G401 (cell line): ENCODE results near the gene SULT1C3. TPM values are rescaled to one million over a fixed set of nuclear protein-coding genes. Genes with fewer than 3 reads are reported as not detected.

Experiments
- DNase-seq: peaks from one replicate; pipeline ENCODE4 v3.0.0-alpha.2; 2015; ENCODE audit warnings: low spot score
- in situ Hi-C: cut with HindIII; loops from 2 replicates; pipeline ENCODE4 v1.10.0; 2016; ENCODE audit warnings: low sequenced_read_pairs, mixed read lengths
- total RNA-seq: library from RNA; depleted of rRNA; stranded (reverse); fragments of >200 nt; shearing (Covaris generic); gene quantifications from 2 replicates; pipeline ENCODE4 v1.2.3, GENCODE V29; 2014; rRNA removed

SULT1C3 gene
- not detected in 2 replicates for total RNA-seq

GRCh38 chr2:108239786-108240185 lies at the start of gene SULT1C3:
TSS of gene SULT1C3 (plus strand) at chr2:108239968. CDS start at chr2:108247195, 7,227 bp downstream.
- in situ Hi-C loops: no loop called here
- DNase-seq: no peak

- in situ Hi-C loops: no loop called here
- DNase-seq: no peak
Measured at GRCh38 chr2:108193251-108193650, 46.5 kb upstream of the SULT1C3 start.

DNA sequence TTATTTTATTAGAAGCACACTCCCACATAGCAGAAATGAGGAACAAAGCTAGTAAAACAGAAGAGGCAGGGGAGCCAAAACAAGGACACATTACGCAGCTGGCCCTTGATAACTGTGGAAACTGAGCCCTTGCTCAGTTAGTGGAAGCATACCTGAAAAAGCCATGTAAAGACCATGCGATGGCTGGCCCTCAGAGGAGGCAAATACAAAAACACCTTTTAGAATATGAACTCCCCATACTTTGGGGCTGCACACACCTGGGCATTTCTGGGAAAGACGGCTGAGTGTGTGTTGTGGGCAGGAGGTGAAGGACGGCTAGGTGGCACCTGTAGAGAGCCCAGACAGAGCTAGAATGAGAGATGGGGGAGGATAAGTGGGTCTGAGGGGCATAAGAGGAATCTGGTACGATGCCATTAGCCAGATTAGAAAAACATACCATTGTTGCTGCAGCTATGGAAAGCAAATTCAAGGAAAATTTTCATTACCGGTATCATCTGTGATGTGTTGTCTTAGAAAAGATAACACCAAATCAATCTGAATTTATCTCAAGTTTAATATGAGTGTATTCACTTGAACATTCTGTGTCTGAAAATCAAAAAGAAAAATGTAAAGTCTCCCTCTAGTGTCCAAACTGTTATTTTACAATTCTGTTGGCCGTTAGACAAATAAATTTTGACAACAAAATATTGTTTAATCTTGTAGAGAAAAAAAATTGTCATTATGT lies 45.2 kb upstream of the SULT1C3 start:
- in situ Hi-C loops: no loop called here
- DNase-seq: no peak

GRCh38 chr2:108195133-108195439 lies 44.7 kb upstream of the SULT1C3 start:
- no peak for DNase-seq
- in situ Hi-C loops: no loop called here

DNA sequence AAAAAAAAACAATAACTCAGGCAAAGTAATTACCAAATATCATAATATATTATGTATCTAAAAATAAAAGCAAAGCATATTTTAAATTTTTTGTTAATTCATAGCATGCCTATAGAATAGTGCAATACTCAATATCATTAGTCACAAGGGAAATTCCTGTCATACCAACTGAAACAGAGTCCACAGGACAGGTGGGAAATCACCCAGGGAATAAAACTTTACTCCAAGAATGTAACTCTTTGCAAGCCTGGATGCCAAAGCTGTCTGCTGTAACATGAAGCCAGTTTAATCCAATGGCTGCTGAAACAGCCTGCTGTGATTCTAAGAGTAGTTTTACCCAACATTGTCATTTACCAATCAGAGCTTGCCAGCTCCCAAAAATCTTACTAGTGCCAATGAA lies 40.0 kb upstream of the SULT1C3 start:
- in situ Hi-C loops: no loop called here
- no peak for DNase-seq

DNA sequence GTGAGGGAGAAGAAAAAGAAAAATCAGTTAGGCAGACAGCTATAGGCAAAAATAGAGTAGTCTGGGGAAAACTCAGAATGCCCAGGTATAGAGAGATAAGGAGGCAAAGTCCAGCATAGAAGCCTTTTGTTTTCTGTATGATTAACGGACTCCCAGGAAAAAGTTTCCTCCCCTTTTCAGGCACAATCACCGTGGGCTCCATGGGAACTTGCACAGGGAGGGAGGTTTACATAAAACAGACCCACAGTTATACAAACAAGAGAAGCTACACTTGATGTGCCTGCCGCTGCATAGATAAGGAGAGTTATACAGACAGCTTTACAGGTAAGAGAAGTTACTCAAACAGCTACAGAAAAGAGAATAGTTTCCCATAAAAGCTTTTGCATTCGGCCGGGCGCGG lies 39.2 kb upstream of the SULT1C3 start:
- in situ Hi-C loops: no loop called here
- DNase-seq: no peak

- in situ Hi-C loops: no loop called here
- DNase-seq: no peak
Measured at GRCh38 chr2:108212671-108213070, 27.1 kb upstream of the SULT1C3 start.

GRCh38 chr2:108215794-108216211 lies 24.0 kb upstream of the SULT1C3 start:
- in situ Hi-C loops: no loop called here
- DNase-seq: peak; percentile 5

DNA sequence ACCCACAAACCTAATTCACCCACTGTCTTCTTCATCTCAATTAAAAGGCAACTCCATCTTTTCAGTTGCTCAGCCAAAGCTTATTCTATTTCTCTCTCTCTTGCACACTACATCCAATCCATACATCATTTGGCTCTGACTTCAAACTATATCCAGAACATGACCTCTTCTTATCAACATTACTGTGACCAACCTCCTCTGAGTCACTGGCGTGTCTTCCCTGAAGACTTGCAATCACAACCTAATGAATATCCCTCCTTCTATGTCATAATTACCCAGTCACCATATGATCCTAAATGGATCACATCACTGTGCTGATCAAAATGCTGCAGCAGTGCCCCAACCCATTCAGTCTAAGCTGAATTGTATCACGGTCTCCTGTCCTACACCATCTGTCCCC lies 22.6 kb upstream of the SULT1C3 start:
- DNase-seq: no peak
- in situ Hi-C loops: no loop called here

DNA sequence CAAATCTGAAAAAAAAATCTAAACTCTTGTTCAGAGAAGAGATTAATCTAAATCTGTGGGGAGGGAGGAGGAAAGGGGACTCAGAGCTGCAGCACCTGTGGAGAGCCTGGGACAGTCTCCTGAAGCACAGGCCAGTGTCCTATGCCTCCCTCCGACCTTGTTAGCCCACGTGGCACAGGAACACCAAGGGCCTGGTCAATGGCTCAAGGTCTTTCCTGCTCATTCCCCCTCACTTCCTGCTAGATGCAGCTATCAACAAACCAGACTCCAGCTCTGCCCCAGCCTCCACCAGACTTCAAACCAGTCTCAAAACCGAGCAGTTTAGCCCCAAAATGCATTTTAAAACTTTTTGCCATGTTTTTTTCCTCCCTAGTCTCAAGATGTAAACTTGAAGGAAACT lies 20.1 kb upstream of the SULT1C3 start:
- no peak for DNase-seq
- in situ Hi-C loops: no loop called here

GRCh38 chr2:108220191-108220590 lies 19.6 kb upstream of the SULT1C3 start:
- in situ Hi-C loops: no loop called here
- DNase-seq: no peak

DNA sequence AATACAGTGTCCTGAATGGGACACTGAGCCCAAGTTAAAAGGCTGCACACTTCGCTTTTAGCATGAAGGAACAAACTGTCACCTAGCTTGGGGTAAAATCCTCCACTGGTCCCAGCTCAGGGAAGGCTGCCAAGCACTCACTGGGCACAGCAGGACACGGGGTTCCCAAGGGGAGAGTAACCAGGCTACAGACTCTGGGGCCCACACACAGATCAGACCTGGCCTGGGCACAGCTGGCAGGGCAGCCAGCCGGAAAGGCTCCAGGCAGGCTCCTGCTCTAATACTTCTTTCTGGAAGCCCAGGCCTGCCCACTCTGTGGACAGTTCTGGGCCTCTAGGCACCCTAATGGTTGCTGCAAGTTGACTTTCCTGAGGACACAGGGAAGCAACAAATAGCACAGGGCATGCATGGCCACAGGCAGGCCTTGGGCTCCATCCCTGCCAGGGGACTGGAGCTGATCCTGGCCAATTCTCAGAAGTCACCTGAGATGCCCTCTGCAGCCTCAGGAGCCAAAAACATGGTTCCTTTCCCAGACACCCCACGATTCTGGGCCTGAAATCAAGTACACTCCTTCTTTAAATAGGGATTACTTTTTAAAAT lies 18.7 kb upstream of the SULT1C3 start:
- in situ Hi-C loops: no loop called here
- DNase-seq: peak; percentile 32

GRCh38 chr2:108222261-108222660 lies 17.5 kb upstream of the SULT1C3 start:
- no peak for DNase-seq
- in situ Hi-C loops: no loop called here

GRCh38 chr2:108223573-108223972 lies 16.2 kb upstream of the SULT1C3 start:
- in situ Hi-C loops: no loop called here
- no peak for DNase-seq

GRCh38 chr2:108224022-108224421 lies 15.7 kb upstream of the SULT1C3 start:
- DNase-seq: no peak

DNA sequence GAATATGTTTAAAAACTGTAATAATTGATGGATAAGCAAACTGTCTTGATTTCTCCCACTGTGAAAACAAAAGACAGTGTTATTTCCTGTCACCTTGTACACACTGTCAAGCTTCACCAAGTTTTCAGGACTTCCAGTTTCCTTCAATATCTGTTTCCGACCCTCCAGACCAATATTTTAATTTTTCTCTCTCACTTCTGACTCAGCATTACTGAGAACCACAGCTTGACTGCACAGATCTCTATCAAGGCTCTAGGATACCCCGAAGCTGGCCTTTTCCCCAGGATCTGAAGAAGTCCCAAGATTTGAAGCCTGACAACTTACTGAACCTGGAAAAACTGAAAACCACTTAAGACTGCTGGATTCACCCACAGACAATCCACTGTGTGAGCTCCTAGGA lies 13.2 kb upstream of the SULT1C3 start:
- in situ Hi-C loops: no loop called here
- no peak for DNase-seq

More at GRCh38 chr2:108224022-108224421, 15.7 kb upstream of the SULT1C3 start:
- in situ Hi-C loops: no loop called here

GRCh38 chr2:108228006-108228405 lies 11.8 kb upstream of the SULT1C3 start:
- DNase-seq: no peak
- in situ Hi-C loops: no loop called here

- no peak for DNase-seq
- in situ Hi-C loops: no loop called here
Measured at GRCh38 chr2:108228537-108228936, 11.2 kb upstream of the SULT1C3 start.

GRCh38 chr2:108229875-108230274 lies 9.9 kb upstream of the SULT1C3 start:
- in situ Hi-C loops: no loop called here
- no peak for DNase-seq

DNA sequence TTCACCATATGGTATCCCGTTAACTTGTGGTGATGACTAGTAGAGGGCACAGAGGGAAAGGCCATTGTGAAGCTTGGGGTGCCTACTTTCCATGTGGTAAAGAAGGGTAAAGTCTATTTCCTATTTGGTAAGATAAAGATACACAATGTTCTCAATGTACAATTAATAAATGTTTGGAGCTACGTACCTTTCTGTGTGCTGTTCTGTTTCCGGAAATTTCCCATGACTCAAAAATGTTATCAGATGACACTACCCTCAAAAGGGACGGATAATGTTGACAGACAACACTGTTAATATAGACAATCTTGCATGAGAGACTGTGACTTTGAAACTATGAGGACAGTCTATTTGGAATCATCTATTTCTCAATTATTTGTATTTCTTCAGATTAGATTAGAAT lies 4.2 kb upstream of the SULT1C3 start:
- in situ Hi-C loops: no loop called here
- no peak for DNase-seq

- no peak for DNase-seq
- in situ Hi-C loops: no loop called here
Measured at GRCh38 chr2:108236676-108237335, 3.0 kb upstream of the SULT1C3 start.
